ENCODE results near the gene HOXB4. TPM values are rescaled to one million over a fixed set of nuclear protein-coding genes. Genes with fewer than 3 reads are reported as not detected.

Gene HOXB4
- total RNA-seq, 1 donor = 0.31 TPM

DNA sequence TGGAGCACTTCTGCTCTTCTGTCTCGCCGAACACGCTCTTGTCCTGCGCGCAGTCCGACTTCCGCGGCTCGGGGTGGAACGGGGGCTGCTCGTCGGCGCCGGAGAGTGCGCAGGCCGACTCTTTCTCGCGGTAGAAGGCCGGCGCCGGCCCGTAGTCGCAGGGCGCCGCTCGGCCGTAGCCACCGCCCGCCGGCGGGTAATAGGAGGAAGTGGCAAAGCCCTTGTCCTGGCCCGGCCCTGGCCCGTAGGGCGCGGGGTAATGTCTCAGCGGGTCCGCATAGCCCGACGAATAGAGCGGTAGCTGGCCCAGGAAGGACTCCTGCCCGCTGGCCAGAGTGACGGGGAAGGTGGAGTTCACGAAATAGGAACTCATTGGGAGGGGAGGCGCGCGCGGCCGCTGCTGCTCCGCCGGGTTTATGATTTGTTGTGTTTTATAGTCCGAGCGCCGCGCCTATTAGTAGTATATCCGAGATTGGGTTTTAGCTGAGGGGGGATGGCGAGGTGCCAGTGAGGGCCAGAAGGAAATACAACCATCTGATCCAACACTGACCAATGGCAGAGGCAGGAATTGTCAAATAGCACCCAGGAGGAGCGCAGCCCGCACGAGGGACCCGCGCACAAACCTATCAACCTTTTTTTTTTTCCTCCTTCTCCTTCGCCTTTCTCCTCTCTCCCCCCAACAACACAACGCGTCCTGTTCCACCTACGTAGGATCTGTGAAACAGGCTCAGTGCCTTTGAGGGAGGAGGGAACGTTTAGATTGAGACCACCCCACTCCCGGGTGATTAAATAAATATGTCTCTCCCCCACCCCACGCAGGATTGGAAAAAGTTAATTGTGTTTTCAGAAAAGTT is 19.9 kb upstream of the HOXB4 start:
- Histone ChIP-seq H3K4me1 (ENCODE audit: insufficient read depth, low read length) (peaks cover 41% of the 10 kb centered on the region), H3K27me3 (ENCODE audit: insufficient read depth, low read length) (peaks cover 95% of the 10 kb centered on the region), H3K4me3 (ENCODE audit: low read length) (peak overlapping the region; percentile 10), H3K9me3 (ENCODE audit: low read depth, low read length) (no peaks in the 10 kb centered on the region)

DNA sequence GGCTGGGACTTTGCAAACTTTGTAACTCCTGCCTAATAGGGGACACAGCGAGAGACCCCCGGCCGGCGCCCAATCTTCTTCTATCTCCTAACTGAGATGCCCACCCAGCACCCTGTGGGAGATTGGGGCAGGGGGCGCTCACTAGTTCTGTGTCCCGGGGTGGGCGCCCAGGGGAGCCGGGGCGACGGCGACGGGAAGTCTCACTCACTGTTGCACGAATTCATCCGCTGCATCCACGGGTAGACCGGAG is 19.3 kb upstream of the HOXB4 start:
- Histone ChIP-seq H3K4me3 (ENCODE audit: low read length) (peak overlapping the region; percentile 10), H3K4me1 (ENCODE audit: insufficient read depth, low read length) (peaks cover 43% of the 10 kb centered on the region), H3K9me3 (ENCODE audit: low read depth, low read length) (no peaks in the 10 kb centered on the region), H3K27me3 (ENCODE audit: insufficient read depth, low read length) (peaks cover 95% of the 10 kb centered on the region)

- Histone ChIP-seq H3K4me3 (ENCODE audit: low read length) (no peak overlapping the region), H3K9me3 (ENCODE audit: low read depth, low read length) (no peaks in the 10 kb centered on the region), H3K4me1 (ENCODE audit: insufficient read depth, low read length) (peaks cover 42% of the 10 kb centered on the region), H3K27me3 (ENCODE audit: insufficient read depth, low read length) (peaks cover 96% of the 10 kb centered on the region)
These were observed 18.8 kb upstream of the HOXB4 start for GRCh38 chr17:48596735-48597527.

GRCh38 chr17:48596000-48596734 is 18.0 kb upstream of the HOXB4 start:
- Histone ChIP-seq H3K9me3 (ENCODE audit: low read depth, low read length) (no peaks in the 10 kb centered on the region), H3K4me3 (ENCODE audit: low read length) (no peak overlapping the region), H3K27me3 (ENCODE audit: insufficient read depth, low read length) (peaks cover 96% of the 10 kb centered on the region), H3K4me1 (ENCODE audit: insufficient read depth, low read length) (peaks cover 42% of the 10 kb centered on the region)

GRCh38 chr17:48595278-48595999 is 17.3 kb upstream of the HOXB4 start:
- H3K27me3 ChIP-seq (ENCODE audit: insufficient read depth, low read length) = peaks cover 96% of the 10 kb centered on the region
- H3K9me3 ChIP-seq (ENCODE audit: low read depth, low read length) = no peaks in the 10 kb centered on the region
- no peak overlapping the region for H3K4me3 ChIP-seq (ENCODE audit: low read length)
- H3K4me1 ChIP-seq (ENCODE audit: insufficient read depth, low read length) = peaks cover 42% of the 10 kb centered on the region

- Histone ChIP-seq H3K9me3 (ENCODE audit: low read depth, low read length) (no peaks in the 10 kb centered on the region), H3K27me3 (ENCODE audit: insufficient read depth, low read length) (peaks cover 96% of the 10 kb centered on the region), H3K4me3 (ENCODE audit: low read length) (no peak overlapping the region), H3K4me1 (ENCODE audit: insufficient read depth, low read length) (peaks cover 42% of the 10 kb centered on the region)
These were observed 16.6 kb upstream of the HOXB4 start for GRCh38 chr17:48594538-48595277.

DNA sequence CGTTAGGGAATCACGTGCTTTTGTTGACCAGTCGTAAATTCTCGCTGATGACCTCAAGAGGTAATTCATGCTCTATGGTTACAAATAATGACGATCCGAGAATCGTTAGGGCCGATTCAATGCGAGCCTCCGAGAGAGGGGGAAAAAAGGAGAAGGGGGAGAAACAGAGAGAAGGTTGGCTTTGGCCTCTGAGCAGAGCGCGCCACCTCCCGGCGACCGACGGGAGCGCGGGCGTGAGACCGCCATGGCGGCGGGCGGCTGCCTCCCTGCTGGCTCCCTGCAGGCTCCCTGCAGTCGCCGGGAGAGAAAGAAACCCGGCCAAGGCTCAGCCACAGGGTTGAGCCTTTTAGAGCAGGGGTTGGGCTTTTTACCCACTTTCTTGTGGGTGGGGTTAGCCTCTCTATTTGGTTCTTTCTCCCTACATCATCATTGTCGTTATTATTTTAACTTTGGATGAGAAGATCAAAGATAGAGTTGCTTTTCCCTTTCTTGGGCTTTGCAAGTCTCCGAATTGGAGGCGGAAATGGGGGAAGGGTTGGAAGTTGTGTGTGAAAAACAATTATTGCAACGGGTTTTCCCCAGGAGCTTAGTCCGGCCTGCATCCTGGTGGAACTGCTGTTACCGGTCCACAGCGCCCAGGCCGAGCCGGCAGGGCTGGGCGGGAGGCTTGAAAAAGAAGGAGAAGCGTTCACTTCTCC is 15.8 kb upstream of the HOXB4 start:
- Histone ChIP-seq H3K4me1 (ENCODE audit: insufficient read depth, low read length) (peaks cover 42% of the 10 kb centered on the region), H3K27me3 (ENCODE audit: insufficient read depth, low read length) (peaks cover 96% of the 10 kb centered on the region), H3K9me3 (ENCODE audit: low read depth, low read length) (no peaks in the 10 kb centered on the region), H3K4me3 (ENCODE audit: low read length) (no peak overlapping the region)

GRCh38 chr17:48593126-48593829 is 15.1 kb upstream of the HOXB4 start, which contains the start of gene HOXB5:
Gene HOXB5 (minus strand): TSS chr17:48593779. CDS start chr17:48593682, 97 bp downstream.
- no peak within 1 kb of the TSS for H3K4me3 ChIP-seq (ENCODE audit: low read length)
- peaks cover 96% of the 10 kb centered on the region for H3K27me3 ChIP-seq (ENCODE audit: insufficient read depth, low read length)
- H3K4me1 ChIP-seq (ENCODE audit: insufficient read depth, low read length) = peaks cover 40% of the 10 kb centered on the region
- H3K9me3 ChIP-seq (ENCODE audit: low read depth, low read length) = no peaks in the 10 kb centered on the region

DNA sequence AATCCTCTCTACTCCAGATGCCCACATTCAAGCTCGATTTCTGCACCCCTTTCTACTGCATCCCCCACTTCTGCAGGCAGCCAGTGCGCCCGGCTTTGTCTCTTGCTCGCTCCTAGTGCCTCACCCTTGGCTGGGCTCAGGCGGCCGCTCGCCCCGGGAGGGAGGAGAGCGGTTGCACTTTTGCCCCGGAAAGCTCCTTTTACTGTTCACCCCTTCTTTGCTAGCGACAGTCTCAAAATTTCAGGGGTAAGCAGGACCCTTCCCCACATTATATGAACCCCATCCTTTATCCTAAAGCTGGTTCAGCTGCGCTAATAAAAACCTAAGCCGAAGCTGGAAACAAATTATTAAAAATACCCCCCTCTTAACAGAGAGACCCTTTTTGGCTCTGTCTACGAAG is 14.4 kb upstream of the HOXB4 start:
- Histone ChIP-seq H3K4me1 (ENCODE audit: insufficient read depth, low read length) (peaks cover 36% of the 10 kb centered on the region), H3K9me3 (ENCODE audit: low read depth, low read length) (no peaks in the 10 kb centered on the region), H3K27me3 (ENCODE audit: insufficient read depth, low read length) (peaks cover 96% of the 10 kb centered on the region), H3K4me3 (ENCODE audit: low read length) (no peak overlapping the region)

DNA sequence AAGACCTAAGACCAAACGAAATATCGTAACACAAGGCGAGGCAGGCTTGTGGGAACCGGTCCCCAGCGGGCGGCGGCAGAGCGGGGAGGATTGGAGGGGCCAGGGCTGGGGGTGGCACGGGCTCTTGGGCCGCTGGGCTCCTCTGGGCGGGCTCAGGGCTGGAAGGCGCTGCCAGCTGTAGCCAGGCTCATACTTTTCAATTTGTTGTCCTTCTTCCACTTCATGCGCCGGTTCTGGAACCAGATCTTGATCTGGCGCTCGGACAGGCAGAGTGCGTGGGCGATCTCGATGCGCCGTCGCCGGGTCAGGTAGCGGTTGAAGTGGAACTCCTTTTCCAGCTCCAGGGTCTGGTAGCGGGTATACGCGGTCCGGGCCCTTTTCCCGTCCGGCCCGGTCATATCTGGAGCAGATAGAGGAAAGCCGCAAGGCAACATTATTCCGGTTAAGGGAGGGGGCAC is 13.9 kb upstream of the HOXB4 start:
- H3K27me3 ChIP-seq (ENCODE audit: insufficient read depth, low read length) = peaks cover 96% of the 10 kb centered on the region
- no peak overlapping the region for H3K4me3 ChIP-seq (ENCODE audit: low read length)
- H3K4me1 ChIP-seq (ENCODE audit: insufficient read depth, low read length) = peaks cover 36% of the 10 kb centered on the region
- H3K9me3 ChIP-seq (ENCODE audit: low read depth, low read length) = no peaks in the 10 kb centered on the region

GRCh38 chr17:48591255-48592056 is 13.3 kb upstream of the HOXB4 start:
- Histone ChIP-seq H3K4me3 (ENCODE audit: low read length) (no peak overlapping the region), H3K27me3 (ENCODE audit: insufficient read depth, low read length) (peaks cover 96% of the 10 kb centered on the region), H3K4me1 (ENCODE audit: insufficient read depth, low read length) (peaks cover 35% of the 10 kb centered on the region)

DNA sequence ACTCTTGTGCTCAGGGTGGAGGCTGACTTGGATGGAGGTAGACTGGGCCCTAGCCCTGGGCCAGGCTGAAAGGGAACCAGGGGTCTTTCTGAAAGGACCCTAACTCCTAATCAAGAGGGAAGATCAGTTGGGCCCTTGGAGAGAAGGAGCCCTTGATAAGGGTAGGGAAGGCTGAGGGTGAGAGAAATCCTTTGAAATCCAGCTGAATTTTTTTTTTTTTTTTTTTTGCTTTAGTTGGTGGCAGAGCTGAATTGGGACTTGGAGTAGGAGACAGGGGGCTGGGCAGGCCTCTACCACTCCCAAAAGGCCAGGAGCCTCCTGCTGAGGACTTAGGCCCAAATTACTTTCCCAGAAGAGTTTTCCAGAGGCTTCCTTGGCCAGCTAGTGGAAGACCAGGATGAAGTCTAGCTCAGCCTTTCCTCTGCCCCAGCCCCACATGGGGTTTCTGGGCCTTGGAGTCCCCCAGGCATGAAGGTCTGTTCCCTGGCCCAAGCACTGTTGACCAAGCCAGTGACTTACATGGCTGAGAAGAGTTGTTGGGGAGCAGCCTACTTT is 12.5 kb upstream of the HOXB4 start:
- Histone ChIP-seq H3K27me3 (ENCODE audit: insufficient read depth, low read length) (peaks cover 96% of the 10 kb centered on the region), H3K4me3 (ENCODE audit: low read length) (no peak overlapping the region), H3K4me1 (ENCODE audit: insufficient read depth, low read length) (peaks cover 37% of the 10 kb centered on the region)

More at GRCh38 chr17:48591255-48592056, 13.3 kb upstream of the HOXB4 start:
- H3K9me3 ChIP-seq (ENCODE audit: low read depth, low read length) = no peaks in the 10 kb centered on the region

More for the DNA sequence above, 12.5 kb upstream of the HOXB4 start:
- H3K9me3 ChIP-seq (ENCODE audit: low read depth, low read length) = no peaks in the 10 kb centered on the region
